Panc1 (cell line): ENCODE data around the gene ZSCAN25. TPM values are rescaled to one million over a fixed set of nuclear protein-coding genes. Genes with fewer than 3 reads are reported as not detected.
A peak's percentile ranks its signal among the peaks of the same experiment; 100 is the strongest.

ENCODE experiments used
- ATAC-seq: fragments of 200-7000 bp; cut with Tn5 transposase; 2 replicates; pipeline ENCODE4 v1.9.1; 2020; ENCODE audit warnings: mild to moderate bottlenecking, moderate library complexity
- BruUV-seq: library from RNA; stranded (reverse); fragments of 400-500 nt; replicated peaks from 2 replicates; lab custom pipeline; 2021; lab: Mats Ljungman, UMichigan
- CTCF ChIA-PET: fragments of 300-600 bp; sonication (Branson Sonifier 250); formaldehyde crosslinking; loops from one replicate; lab custom pipeline; 2022; ENCODE audit warnings: antibody characterized with exemption; lab: Charles Lee
- POLR2A ChIA-PET: fragments of 300-600 bp; sonication (Branson Sonifier 250); formaldehyde crosslinking; loops from one replicate; lab custom pipeline; 2022; ENCODE audit warnings: antibody characterized with exemption; lab: Charles Lee
- DNase-seq: peaks from one replicate; pipeline ENCODE4 v3.0.0-alpha.2; 2010; ENCODE audit warnings: low read depth, low spot score
- H3K27ac ChIP-seq: 2 replicates; pipeline ENCODE4 v1.5.1; 2011; ENCODE audit warnings: mild to moderate bottlenecking, low read length, inconsistent platforms
- H3K27me3 ChIP-seq: fragments of 200-500 bp; sonication (Bioruptor generic); 2 replicates; pipeline ENCODE4 v1.6.0; 2014; ENCODE audit warnings: low read length, inconsistent platforms; ENCODE audit not compliant: control insufficient read depth, insufficient read depth
- H3K36me3 ChIP-seq: fragments of 200-500 bp; sonication (Bioruptor generic); 2 replicates; pipeline ENCODE4 v1.5.1; 2014; ENCODE audit warnings: inconsistent platforms, mild to moderate bottlenecking, low read length, moderate library complexity; ENCODE audit not compliant: control insufficient read depth, insufficient read depth
- H3K4me1 ChIP-seq: 2 replicates; pipeline ENCODE4 v1.5.1; 2011; ENCODE audit warnings: inconsistent platforms, mild to moderate bottlenecking, low read length, moderate library complexity; ENCODE audit not compliant: control insufficient read depth, insufficient read depth
- H3K4me3 ChIP-seq, 2 experiments: 2 replicates each; pipeline ENCODE4 v1.5.1; 2011 to 2012; ENCODE audit warnings: low read depth in 2 of 2, low read length in 2 of 2, mild to moderate bottlenecking in 2 of 2, inconsistent platforms in 1 of 2, moderate library complexity in 1 of 2
- H3K9me3 ChIP-seq: fragments of 200-500 bp; sonication (Bioruptor generic); 2 replicates; pipeline ENCODE4 v1.5.1; 2014; ENCODE audit warnings: low read depth, mild to moderate bottlenecking, inconsistent platforms, low read length, moderate library complexity; ENCODE audit not compliant: control insufficient read depth, insufficient read depth
- POLR2AphosphoS5 ChIP-seq: IDR thresholded peaks from 2 replicates; pipeline ENCODE4 v1.6.1; 2012; ENCODE audit warnings: mild to moderate bottlenecking, low read depth, low read length, moderate library complexity
- SIN3A ChIP-seq: IDR thresholded peaks from 2 replicates; pipeline ENCODE4 v1.6.1; 2012; ENCODE audit warnings: low read depth, mild to moderate bottlenecking, low read length, moderate library complexity, borderline replicate concordance; ENCODE audit not compliant: insufficient read depth
- TCF7L2 ChIP-seq: IDR thresholded peaks from 2 replicates; pipeline ENCODE4 v1.6.1; 2011; ENCODE audit warnings: mild to moderate bottlenecking, low read depth, low read length, inconsistent platforms
- in situ Hi-C: cut with HindIII; loops from 2 replicates; pipeline ENCODE4 v1.10.0; 2016; ENCODE audit warnings: low sequenced_read_pairs, low pct_unique_long_range_greater_than_20kb
- intact Hi-C: fragments of 100-400 bp; cut with micrococcal nuclease; formaldehyde crosslinking; loops from one replicate; pipeline ENCODE4 v1.10.0; 2022; ENCODE audit not compliant: unreplicated experiment
- total RNA-seq: library from RNA; stranded (reverse); gene quantifications from one replicate; pipeline ENCODE4 v1.2.1, GENCODE V29; 2021; ENCODE audit not compliant: unreplicated experiment
- TF ChIP-seq, protein P1 (sequence below), 2 experiments: IDR thresholded peaks; 2 replicates each; pipeline ENCODE4 v1.6.1; 2011 to 2012; ENCODE audit warnings: low read depth in 2 of 2, control low read depth in 1 of 2, low read length in 1 of 2, mild to moderate bottlenecking in 1 of 2, moderate library complexity in 1 of 2; ENCODE audit not compliant: insufficient read depth in 1 of 2
- TF ChIP-seq, protein P2 (sequence below): fragments of 450-650 bp; IDR thresholded peaks from 2 replicates; pipeline ENCODE4 v1.5.1; 2017; ENCODE audit warnings: mild to moderate bottlenecking

ZSCAN25 gene
- total RNA-seq, 1 experiment from 2014 or later: 14.8 TPM

DNA sequence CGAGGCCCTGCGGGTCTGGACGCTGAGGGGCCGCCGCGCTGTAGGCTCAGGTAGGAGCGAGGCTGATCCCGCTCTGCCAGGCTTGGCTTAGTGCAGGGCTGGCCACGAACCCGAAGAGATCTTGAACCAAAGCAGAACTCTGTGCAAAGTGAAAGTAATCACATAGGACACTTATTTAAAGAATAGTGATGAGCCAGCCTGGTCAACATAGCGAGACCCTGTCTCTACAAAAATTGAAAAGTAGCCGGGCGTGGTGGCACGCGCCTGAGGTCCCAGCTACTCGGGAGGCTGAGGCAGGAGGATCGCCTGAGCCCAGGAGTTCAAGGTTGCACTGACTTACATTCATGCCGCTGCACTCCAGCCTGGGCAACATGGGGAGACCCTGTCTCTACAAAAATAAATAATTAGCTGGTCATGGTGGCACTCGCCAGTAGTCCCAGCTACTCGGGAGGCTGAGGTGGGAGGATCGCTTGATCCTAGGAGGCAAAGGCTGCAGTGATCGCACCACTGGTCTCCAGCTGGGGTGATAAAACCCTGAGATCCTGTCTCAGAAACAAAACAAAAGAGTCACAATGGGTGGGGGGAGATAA is 541 bp downstream of the ZSCAN25 start:
- no TSS peak for BruUV-seq
- ATAC-seq (no peak), DNase-seq (no peak)
- no peaks in the 10 kb centered on the region; the same call in 1 of the 2 replicates for H3K27me3 ChIP-seq
- H3K9me3 ChIP-seq: no peaks in the 10 kb centered on the region
- intact Hi-C loops: no loop called here
- ChIA-PET CTCF (interaction anchor here (0.5 kb wide), 1 partner anchor 36 kb away, joined by 5 read pairs; no protein-coding TSS in a partner anchor), POLR2A (no interaction called here)
- H3K4me3 ChIP-seq: peak overlapping the region; percentile 92 to 95
- peaks cover 6% of the 10 kb centered on the region for H3K36me3 ChIP-seq
- H3K27ac ChIP-seq: peak overlapping the region; percentile 91
- in situ Hi-C loops: no loop called here
- H3K4me1 ChIP-seq: peaks cover 12% of the 10 kb centered on the region
- no peak for TF ChIP-seq TCF7L2
- TF ChIP-seq POLR2AphosphoS5: no peak
- TF ChIP-seq, protein P1, sequence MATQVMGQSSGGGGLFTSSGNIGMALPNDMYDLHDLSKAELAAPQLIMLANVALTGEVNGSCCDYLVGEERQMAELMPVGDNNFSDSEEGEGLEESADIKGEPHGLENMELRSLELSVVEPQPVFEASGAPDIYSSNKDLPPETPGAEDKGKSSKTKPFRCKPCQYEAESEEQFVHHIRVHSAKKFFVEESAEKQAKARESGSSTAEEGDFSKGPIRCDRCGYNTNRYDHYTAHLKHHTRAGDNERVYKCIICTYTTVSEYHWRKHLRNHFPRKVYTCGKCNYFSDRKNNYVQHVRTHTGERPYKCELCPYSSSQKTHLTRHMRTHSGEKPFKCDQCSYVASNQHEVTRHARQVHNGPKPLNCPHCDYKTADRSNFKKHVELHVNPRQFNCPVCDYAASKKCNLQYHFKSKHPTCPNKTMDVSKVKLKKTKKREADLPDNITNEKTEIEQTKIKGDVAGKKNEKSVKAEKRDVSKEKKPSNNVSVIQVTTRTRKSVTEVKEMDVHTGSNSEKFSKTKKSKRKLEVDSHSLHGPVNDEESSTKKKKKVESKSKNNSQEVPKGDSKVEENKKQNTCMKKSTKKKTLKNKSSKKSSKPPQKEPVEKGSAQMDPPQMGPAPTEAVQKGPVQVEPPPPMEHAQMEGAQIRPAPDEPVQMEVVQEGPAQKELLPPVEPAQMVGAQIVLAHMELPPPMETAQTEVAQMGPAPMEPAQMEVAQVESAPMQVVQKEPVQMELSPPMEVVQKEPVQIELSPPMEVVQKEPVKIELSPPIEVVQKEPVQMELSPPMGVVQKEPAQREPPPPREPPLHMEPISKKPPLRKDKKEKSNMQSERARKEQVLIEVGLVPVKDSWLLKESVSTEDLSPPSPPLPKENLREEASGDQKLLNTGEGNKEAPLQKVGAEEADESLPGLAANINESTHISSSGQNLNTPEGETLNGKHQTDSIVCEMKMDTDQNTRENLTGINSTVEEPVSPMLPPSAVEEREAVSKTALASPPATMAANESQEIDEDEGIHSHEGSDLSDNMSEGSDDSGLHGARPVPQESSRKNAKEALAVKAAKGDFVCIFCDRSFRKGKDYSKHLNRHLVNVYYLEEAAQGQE (IDR thresholded peaks at IDR 0.05; ENCODE audit: insufficient read depth in 1 of 2, low read depth in 2 of 2, low read length in 1 of 2): no peak
- TF ChIP-seq, protein P2, sequence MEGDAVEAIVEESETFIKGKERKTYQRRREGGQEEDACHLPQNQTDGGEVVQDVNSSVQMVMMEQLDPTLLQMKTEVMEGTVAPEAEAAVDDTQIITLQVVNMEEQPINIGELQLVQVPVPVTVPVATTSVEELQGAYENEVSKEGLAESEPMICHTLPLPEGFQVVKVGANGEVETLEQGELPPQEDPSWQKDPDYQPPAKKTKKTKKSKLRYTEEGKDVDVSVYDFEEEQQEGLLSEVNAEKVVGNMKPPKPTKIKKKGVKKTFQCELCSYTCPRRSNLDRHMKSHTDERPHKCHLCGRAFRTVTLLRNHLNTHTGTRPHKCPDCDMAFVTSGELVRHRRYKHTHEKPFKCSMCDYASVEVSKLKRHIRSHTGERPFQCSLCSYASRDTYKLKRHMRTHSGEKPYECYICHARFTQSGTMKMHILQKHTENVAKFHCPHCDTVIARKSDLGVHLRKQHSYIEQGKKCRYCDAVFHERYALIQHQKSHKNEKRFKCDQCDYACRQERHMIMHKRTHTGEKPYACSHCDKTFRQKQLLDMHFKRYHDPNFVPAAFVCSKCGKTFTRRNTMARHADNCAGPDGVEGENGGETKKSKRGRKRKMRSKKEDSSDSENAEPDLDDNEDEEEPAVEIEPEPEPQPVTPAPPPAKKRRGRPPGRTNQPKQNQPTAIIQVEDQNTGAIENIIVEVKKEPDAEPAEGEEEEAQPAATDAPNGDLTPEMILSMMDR: no peak
- TF ChIP-seq SIN3A: no peak

DNA sequence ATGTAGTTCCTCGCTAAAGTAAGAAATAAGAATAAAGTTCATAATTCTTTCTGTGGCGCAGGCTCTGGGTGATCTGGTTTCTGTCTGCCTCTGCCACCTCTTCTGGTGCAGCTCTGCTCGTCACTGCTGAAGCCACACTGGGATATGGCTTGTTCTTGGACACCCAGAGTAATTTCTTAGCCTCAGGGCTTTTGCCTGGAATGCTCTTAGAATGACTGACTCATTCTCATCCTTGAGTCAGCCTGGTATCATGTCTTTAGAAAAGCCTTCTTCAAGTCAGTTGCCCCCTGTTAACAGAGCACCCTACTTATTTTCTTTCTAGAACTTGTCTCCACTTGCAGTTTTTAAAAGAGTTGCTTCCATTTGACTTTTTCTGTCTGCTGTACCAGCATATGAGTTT is 2.0 kb downstream of the ZSCAN25 start:
- ChIA-PET CTCF (no interaction called here), POLR2A (no interaction called here)
- no peak overlapping the region for H3K4me3 ChIP-seq
- in situ Hi-C loops: no loop called here
- no TSS peak for BruUV-seq
- peaks cover 12% of the 10 kb centered on the region for H3K4me1 ChIP-seq
- H3K9me3 ChIP-seq: no peaks in the 10 kb centered on the region
- H3K27me3 ChIP-seq: no peaks in the 10 kb centered on the region; the same call in 1 of the 2 replicates
- peaks cover 6% of the 10 kb centered on the region for H3K36me3 ChIP-seq
- TF ChIP-seq, protein P1 (IDR thresholded peaks at IDR 0.05; ENCODE audit: insufficient read depth in 1 of 2, low read depth in 2 of 2, low read length in 1 of 2): no peak
- TF ChIP-seq SIN3A (no peak), POLR2AphosphoS5 (no peak), TCF7L2 (no peak)
- TF ChIP-seq, protein P2: no peak
- intact Hi-C loops: no loop called here
- DNase-seq (no peak), ATAC-seq (no peak)
- H3K27ac ChIP-seq: no peak overlapping the region
